SK-N-SH treated with all-trans-retinoic acid at 6 μM for 48 hours (cell line): ENCODE measurements around the gene ECD.

ENCODE experiments used
- BACH2 ChIP-seq: fragments of 250-450 bp; sonication (Bioruptor Pico); IDR thresholded peaks from 2 replicates; pipeline ENCODE4 v1.9.0; 2021; ENCODE audit warnings: mild to moderate bottlenecking, borderline replicate concordance
- ESRRG ChIP-seq: fragments of 250-450 bp; sonication (Bioruptor Pico); IDR thresholded peaks from 2 replicates; pipeline ENCODE4 v1.6.1; 2021; ENCODE audit warnings: mild to moderate bottlenecking
- GLIS3 ChIP-seq: fragments of 250-450 bp; sonication (Bioruptor Pico); IDR thresholded peaks from 2 replicates; pipeline ENCODE4 v1.5.0; 2020; ENCODE audit warnings: mild to moderate bottlenecking, moderate library complexity
- ISL1 ChIP-seq: fragments of 250-450 bp; sonication (Bioruptor Pico); IDR thresholded peaks from 2 replicates; pipeline ENCODE4 v2.1.2; 2022; ENCODE audit warnings: mild to moderate bottlenecking, moderate library complexity
- TCF4 ChIP-seq: fragments of 250-450 bp; sonication (Bioruptor Pico); IDR thresholded peaks from 2 replicates; pipeline ENCODE4 v1.8.0; 2021; ENCODE audit warnings: mild to moderate bottlenecking, moderate library complexity, borderline replicate concordance
- TOX ChIP-seq: fragments of 250-450 bp; sonication (Bioruptor Pico); IDR thresholded peaks from 2 replicates; pipeline ENCODE4 v1.8.0; 2021; ENCODE audit warnings: mild to moderate bottlenecking, moderate library complexity, borderline replicate concordance
- ZNF565 ChIP-seq: fragments of 450-650 bp; formaldehyde crosslinking; conservative IDR thresholded peaks from 2 replicates; pipeline ENCODE4 v1.5.0; 2020; ENCODE audit warnings: low read depth, mild to moderate bottlenecking, moderate library complexity
- ZNF70 ChIP-seq: fragments of 450-650 bp; formaldehyde crosslinking; IDR thresholded peaks from 2 replicates; pipeline ENCODE4 v1.5.0; 2020; ENCODE audit warnings: mild to moderate bottlenecking, moderate library complexity
- ZNF8 ChIP-seq: fragments of 450-650 bp; formaldehyde crosslinking; IDR thresholded peaks from 2 replicates; pipeline ENCODE4 v1.5.0; 2020; ENCODE audit warnings: mild to moderate bottlenecking, moderate library complexity
- TF ChIP-seq, protein P1 (sequence below): fragments of 250-450 bp; sonication (Bioruptor Pico); IDR thresholded peaks from 2 replicates; pipeline ENCODE4 v1.5.1; 2021; ENCODE audit warnings: mild to moderate bottlenecking, moderate library complexity
- TF ChIP-seq, protein P2 (sequence below): fragments of 250-450 bp; sonication (Bioruptor Pico); IDR thresholded peaks from 2 replicates; pipeline ENCODE4 v1.8.0; 2020; ENCODE audit warnings: mild to moderate bottlenecking, moderate library complexity, borderline replicate concordance

DNA sequence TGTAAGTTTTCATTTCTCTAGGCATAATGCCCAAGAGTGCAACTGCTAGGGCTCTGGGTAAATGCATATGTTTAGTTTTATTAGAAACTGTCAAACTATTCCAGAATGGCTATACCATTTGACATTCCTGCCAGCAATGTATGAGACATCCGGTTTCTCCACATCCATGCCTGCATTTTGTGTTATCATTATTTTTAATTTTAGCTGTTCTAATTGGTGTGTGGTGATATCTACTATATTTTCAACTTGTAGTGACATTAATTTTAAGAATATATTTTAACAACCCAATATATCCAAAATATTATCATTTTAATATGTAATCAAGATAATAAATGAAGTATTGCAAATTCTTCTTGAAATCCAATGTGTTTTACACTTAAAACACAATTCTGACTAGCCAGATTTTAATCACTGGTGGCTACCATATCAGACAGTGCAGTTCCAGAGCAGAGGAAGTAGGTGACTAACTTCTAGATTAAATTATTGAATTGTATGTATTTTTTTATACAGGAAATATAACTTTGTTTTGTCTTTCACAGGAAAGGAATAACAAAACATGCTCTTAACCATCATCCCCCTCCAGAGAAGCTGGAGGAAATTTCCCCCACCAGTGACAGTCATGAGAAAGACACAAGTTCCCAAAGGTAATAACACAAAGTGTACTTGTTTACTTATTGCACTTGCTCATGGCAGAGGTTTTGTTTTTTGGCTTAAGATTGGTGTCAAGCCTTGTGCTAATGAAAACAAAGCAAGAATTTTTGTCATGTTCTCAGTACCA is 6.5 kb upstream of the ECD start:
- TF ChIP-seq, protein P1, sequence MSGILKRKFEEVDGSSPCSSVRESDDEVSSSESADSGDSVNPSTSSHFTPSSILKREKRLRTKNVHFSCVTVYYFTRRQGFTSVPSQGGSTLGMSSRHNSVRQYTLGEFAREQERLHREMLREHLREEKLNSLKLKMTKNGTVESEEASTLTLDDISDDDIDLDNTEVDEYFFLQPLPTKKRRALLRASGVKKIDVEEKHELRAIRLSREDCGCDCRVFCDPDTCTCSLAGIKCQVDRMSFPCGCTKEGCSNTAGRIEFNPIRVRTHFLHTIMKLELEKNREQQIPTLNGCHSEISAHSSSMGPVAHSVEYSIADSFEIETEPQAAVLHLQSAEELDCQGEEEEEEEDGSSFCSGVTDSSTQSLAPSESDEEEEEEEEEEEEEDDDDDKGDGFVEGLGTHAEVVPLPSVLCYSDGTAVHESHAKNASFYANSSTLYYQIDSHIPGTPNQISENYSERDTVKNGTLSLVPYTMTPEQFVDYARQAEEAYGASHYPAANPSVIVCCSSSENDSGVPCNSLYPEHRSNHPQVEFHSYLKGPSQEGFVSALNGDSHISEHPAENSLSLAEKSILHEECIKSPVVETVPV (CRISPR knock-in tag): no peak
- no peak for TF ChIP-seq ISL1
- no peak for TF ChIP-seq ZNF8
- no peak for TF ChIP-seq TOX (CRISPR knock-in tag)
- TF ChIP-seq ESRRG (CRISPR knock-in tag): no peak
- TF ChIP-seq ZNF565 (CRISPR knock-in tag): no peak
- TF ChIP-seq TCF4 (CRISPR knock-in tag): no peak
- TF ChIP-seq BACH2: no peak
- TF ChIP-seq GLIS3: no peak
- TF ChIP-seq ZNF70 (CRISPR knock-in tag): no peak
- TF ChIP-seq, protein P2, sequence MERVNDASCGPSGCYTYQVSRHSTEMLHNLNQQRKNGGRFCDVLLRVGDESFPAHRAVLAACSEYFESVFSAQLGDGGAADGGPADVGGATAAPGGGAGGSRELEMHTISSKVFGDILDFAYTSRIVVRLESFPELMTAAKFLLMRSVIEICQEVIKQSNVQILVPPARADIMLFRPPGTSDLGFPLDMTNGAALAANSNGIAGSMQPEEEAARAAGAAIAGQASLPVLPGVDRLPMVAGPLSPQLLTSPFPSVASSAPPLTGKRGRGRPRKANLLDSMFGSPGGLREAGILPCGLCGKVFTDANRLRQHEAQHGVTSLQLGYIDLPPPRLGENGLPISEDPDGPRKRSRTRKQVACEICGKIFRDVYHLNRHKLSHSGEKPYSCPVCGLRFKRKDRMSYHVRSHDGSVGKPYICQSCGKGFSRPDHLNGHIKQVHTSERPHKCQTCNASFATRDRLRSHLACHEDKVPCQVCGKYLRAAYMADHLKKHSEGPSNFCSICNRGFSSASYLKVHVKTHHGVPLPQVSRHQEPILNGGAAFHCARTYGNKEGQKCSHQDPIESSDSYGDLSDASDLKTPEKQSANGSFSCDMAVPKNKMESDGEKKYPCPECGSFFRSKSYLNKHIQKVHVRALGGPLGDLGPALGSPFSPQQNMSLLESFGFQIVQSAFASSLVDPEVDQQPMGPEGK (CRISPR knock-in tag): no peak
